Activated CD8-positive, alpha-beta memory T cell treated with anti-CD3 and anti-CD28 coated beads for 1 hour (primary cell): ENCODE results near the gene GRP.

ENCODE experiments used
- DNase-seq, 2 donors: peaks; one replicate each; pipeline ENCODE4 v3.0.0-alpha.2; 2020; ENCODE audit warnings: low read depth in 1 of 2; ENCODE audit errors: extremely low read depth in 1 of 2

GRP gene

DNA sequence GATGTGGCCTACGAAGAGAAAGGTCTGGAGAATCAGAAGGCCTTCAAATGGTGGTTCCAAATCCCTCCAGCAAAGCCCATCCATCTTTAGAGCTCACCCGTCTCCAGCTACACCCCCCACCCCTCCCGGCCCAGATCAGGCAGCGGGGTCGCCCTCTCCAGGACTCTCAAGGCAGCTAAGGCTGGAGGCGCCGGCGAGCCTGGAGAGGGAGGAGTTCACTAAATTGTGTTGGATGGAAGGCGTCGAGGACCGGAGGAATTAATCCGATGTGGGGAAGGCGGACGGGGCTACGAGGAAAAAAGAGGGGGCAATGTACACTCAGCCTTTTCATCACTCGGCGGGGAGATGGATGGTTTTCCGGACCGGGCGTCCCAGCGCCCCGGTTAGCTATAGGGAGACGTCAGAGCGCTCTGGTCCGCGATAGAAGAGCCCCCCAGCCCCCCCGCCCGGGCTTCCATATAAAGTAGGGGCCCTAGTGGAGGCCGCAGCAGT lies at the start of gene GRP:
Gene GRP (plus strand): TSS at position 487 of the 492 bp plus-strand sequence. CDS start 108 bp downstream, outside the sequence.
- DNase-seq: no peak

- no peak for DNase-seq
These were observed 47.2 kb upstream of the GRP start for GRCh38 chr18:59172664-59173249.

GRCh38 chr18:59177485-59177884 lies 42.5 kb upstream of the GRP start:
- DNase-seq: no peak

- no peak for DNase-seq
These were observed 39.7 kb upstream of the GRP start for GRCh38 chr18:59180150-59180845.

DNA sequence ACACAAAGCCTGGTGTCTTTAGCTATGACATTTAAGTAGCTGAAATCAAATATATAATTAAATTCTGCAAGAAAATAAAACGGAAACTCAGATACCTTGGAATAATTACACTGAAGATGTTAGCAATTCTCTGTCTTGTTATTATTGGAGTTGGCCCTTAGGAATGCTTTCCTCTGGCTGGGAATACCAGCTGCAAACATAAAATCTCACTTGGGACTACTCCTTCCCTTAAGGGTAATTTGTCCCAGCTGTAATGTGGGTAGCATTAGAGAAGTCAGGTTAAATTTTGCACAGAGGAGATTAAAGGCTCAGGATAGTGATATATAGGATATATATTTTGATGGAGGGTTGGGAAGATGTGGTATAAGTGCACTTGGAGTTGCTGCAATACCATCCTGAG lies 37.3 kb upstream of the GRP start:
- DNase-seq: no peak

GRCh38 chr18:59189008-59189407 lies 30.9 kb upstream of the GRP start:
- no peak for DNase-seq

- no peak for DNase-seq
These were observed 30.2 kb upstream of the GRP start for GRCh38 chr18:59189746-59190145.

- DNase-seq: no peak
These were observed 23.7 kb upstream of the GRP start for GRCh38 chr18:59196161-59196725.

- no peak for DNase-seq
These were observed 22.3 kb upstream of the GRP start for GRCh38 chr18:59197636-59198035.

- no peak for DNase-seq
These were observed 21.7 kb upstream of the GRP start for GRCh38 chr18:59198215-59198614.

DNA sequence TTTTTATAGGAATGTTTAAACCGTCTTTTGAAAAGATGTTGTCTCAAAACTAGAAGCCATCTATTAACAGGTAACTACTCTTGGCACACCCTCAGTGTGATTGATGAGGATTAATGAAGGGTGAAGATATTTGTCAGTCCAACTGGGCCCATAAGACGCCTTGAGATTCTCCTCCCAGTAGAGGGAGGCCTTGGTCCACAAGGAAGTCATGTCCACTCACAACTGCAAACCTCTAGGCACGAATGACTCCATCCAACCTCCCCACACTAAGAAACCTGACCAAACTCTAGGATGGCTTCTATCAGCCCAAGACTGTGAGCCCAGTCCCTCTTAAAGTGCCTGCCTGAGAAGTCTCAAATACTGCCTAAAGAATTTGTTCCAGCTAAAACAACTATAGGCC lies 19.2 kb upstream of the GRP start:
- no peak for DNase-seq

DNA sequence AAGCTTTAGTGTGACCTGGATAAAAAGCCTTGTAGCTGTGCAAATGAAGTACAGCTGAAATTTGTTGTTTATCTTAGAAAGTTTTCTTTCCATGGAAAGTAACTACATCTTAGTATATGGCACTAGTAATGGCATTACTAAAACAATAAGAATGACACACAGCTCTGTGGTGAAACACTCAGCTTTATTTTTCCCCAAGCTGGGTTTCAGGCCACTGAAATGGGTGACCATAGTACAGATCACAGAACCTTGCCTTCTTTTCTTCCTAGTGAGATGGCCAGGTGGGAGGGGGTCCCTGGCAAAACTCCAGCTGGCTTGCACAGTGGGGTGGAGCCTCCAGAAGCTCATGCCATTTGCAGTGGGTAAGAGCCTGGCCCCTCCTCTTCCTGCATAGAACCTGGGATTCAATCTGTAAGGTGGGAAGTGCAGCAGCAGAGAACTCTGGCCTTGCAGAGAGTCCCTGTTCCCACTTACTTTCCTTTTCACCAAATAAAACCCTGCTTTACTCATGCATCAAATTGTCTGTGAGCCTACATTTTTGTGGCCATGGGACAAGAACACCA lies 17.6 kb upstream of the GRP start:
- no peak for DNase-seq

GRCh38 chr18:59207506-59207905 lies 12.5 kb upstream of the GRP start:
- no peak for DNase-seq

DNA sequence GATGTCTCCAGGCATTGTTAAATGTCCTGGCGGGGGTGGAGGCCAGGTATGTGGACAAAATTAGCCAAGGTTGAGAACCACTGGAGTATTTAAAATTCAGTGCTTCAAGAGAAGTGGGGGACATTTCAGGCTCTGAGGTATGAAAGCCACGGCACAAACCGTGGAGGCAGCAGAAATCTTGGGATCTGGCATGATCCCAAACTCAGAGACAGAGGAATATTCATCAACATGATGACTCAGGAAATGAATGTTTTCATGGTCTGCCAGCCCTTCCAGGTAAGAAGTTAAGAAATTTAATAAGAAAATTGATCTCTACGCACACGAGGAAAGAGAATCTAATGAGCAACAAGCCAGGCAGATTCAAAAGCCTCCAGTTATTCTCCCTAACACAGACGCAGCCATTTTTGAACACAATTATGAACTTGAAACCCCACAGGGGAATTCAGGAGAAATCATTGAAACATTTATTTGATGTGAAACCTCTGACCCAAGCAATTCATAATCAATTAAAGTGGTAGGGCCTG lies 11.3 kb upstream of the GRP start:
- no peak for DNase-seq

DNA sequence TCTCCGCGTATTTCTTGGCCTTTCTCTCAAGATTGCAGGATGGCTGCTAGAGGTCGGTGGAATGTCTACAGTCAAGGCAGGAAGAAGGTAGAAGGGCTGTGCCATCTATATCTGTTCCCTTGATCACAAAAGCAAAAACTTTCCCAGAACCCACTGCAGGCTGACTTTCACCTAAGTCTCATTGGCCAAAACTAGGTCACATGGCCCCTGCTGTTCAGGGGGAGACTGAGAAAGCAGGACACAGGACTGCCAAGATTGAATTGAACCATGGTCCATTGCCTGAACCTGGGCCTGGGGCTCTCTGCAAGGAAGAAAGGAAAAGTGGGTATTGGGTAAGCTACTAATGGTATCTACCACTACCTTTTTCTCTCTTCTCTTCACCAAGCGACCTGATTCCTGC lies 9.7 kb upstream of the GRP start:
- no peak for DNase-seq

DNA sequence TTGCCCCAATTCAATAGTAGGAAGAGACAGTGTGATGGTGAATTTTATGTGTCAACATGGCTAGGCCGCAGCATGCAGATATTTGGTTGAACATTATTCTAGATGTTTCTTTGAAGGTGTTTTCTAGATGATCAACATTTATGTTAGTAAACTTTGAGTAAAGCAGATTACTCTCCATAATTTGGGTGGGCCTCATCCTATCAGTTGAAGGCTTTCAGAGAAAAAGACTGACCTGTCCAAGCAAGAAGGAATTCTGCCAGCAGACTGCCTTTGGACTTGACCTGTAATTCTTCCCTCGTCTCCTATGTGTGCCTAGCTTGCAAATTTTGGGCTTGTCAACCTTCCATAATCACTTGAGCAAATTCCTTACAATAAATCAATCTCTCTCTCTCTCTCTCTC lies 8.3 kb upstream of the GRP start:
- DNase-seq: no peak

GRCh38 chr18:59218018-59218417 lies 1.9 kb upstream of the GRP start:
- no peak for DNase-seq

DNA sequence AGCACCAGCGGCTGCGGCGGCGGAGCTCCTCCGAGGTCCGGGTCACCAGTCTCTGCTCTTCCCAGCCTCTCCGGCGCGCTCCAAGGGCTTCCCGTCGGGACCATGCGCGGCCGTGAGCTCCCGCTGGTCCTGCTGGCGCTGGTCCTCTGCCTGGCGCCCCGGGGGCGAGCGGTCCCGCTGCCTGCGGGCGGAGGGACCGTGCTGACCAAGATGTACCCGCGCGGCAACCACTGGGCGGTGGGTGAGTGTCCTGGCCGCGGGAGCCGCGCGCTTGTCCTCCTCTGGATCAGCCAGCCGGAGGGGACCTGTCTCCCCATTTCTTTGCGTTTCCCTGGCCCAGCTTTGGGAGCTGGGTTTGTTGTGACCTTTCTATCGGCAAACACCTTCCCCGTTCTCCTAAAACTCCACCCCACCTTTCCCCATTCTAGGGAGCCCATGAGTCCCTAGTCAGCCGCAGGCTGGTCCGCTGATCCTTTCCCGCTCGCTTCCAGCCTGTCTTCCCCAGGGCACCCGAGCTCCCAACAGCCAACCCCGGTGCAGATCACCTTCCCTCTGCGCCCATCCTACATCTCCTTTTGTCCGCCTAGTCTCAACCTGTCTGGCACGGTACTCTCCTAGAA lies 316 bp downstream of the GRP start:
- no peak for DNase-seq

DNA sequence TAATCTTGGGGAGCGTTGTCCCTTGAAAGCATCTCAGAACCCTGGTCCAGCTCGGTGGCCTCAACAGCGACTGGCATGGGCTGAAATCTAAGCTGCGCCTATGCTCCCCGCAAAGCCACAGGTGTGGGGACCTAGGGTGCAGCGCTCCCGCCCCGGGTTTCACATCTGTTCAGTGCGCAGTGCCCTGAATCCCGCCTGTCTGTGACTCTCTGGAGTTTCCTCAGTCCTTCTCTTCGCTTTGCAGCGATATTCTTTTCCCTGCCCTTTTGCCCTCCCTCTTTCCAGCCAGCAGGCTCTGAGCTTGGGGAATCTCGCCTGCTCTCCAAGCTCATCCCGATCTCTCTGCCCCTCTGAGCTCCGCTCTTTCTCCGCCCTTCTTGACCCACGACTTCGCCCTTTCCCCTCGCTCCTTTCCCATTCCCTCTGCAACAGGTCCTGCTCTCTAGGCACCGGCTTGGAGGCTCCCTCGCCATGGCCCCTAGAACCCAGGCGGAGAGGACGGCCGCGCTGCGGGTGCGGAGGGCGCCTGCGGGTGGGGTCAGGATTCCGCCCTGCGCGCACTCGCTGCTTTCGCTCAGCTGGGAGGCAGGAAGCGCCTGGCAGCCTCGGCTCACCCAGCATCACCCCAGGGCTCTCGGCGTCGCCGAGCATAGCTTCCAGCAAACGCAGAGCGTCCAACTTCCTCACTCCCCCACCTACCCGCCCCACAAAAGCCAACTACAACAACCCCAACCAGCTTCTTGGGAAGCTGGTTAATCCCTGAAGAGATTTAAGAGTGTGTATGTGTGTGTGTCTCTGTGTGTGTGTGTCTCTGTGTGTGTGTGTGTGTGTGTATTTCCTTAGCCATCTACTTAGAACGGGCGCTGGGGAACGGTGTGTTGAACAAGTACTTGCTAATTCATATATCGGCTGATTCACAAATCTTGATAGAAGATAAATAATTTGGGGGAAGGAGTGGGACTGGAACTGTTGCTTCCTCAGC lies 1.1 kb downstream of the GRP start:
- no peak for DNase-seq

GRCh38 chr18:59222341-59222740 lies 2.4 kb downstream of the GRP start:
- no peak for DNase-seq
